Activated CD8-positive, alpha-beta T cell treated with anti-CD3 and anti-CD28 coated beads for 36 hours (primary cell): ENCODE measurements around the gene TMEM263. TPM values are rescaled to one million over a fixed set of nuclear protein-coding genes. Genes with fewer than 3 reads are reported as not detected.
"Not testable (repeated sequence)": the region's sequence is repeated elsewhere in the genome, so short reads cannot be mapped to it uniquely, and the experiment has no call there.

Source experiments
- ATAC-seq: fragments of 200-7000 bp; cut with Tn5 transposase; one replicate; pipeline ENCODE4 v1.10.0; 2021; ENCODE audit warnings: mild to moderate bottlenecking, moderate library complexity
- CTCF ChIA-PET: fragments of 350-600 bp; sonication (Branson Sonifier 250); formaldehyde crosslinking; loops from one replicate; lab custom pipeline; 2021; ENCODE audit warnings: antibody characterized with exemption; lab: Charles Lee
- POLR2A ChIA-PET: fragments of 350-600 bp; sonication (Branson Sonifier 250); formaldehyde crosslinking; loops from one replicate; lab custom pipeline; 2021; ENCODE audit warnings: antibody characterized with exemption; lab: Charles Lee
- DNase-seq: peaks from one replicate; pipeline ENCODE4 v3.0.0-alpha.2; 2020
- H3K27ac Mint-ChIP-seq: one replicate; pipeline ENCODE4 v1.8.0; 2021; ENCODE audit warnings: mild to moderate bottlenecking, mixed read lengths
- H3K27me3 Mint-ChIP-seq: one replicate; pipeline ENCODE4 v1.8.0; 2021; ENCODE audit warnings: mixed read lengths
- H3K36me3 Mint-ChIP-seq: one replicate; pipeline ENCODE4 v1.8.0; 2021; ENCODE audit warnings: low read depth, mixed read lengths
- H3K4me1 Mint-ChIP-seq: one replicate; pipeline ENCODE4 v1.8.0; 2021; ENCODE audit warnings: low read depth, mixed read lengths
- H3K4me3 Mint-ChIP-seq: one replicate; pipeline ENCODE4 v1.8.0; 2021; ENCODE audit warnings: mild to moderate bottlenecking, moderate library complexity, mixed read lengths
- H3K9me3 Mint-ChIP-seq: one replicate; pipeline ENCODE4 v1.8.0; 2021; ENCODE audit warnings: mixed read lengths
- CTCF ChIP-seq: fragments of 200-600 bp; IDR thresholded peaks from one replicate; pipeline ENCODE4 v1.8.0; 2022; ENCODE audit warnings: antibody characterized with exemption, mild to moderate bottlenecking
- intact Hi-C: fragments of 100-400 bp; cut with micrococcal nuclease; formaldehyde crosslinking; loops from one replicate; pipeline ENCODE4 v1.10.0; 2022
- total RNA-seq, 2 experiments: library from RNA; stranded (reverse); gene quantifications; one replicate each; pipeline ENCODE4 v1.2.3, GENCODE V29; 2021

TMEM263 gene
- total RNA-seq, 2 experiments from 2014 or later, result 43.5 to 46.5 TPM

GRCh38 chr12:106986135-106986534 is 30.4 kb downstream of the TMEM263 start:
- peak overlapping the region; percentile 85 for H3K27ac Mint-ChIP-seq
- H3K9me3 Mint-ChIP-seq, result peaks cover 16% of the 10 kb centered on the region
- ChIA-PET POLR2A (interaction anchor here (0.9 to 3.4 kb wide), 3 partner anchors 12 to 31 kb away, joined by 3 to 11 read pairs (median 3); partner anchors contain the start of gene TMEM263), CTCF (interaction anchor here (1.1 to 1.3 kb wide), 2 partner anchors 30 to 119 kb away, joined by 4 read pairs; partner anchors contain the start of gene TMEM263)
- H3K36me3 Mint-ChIP-seq, result peaks cover 24% of the 10 kb centered on the region
- intact Hi-C loops, result loop anchor here (10.0 kb wide), 1 partner anchor 109 kb away; the partner anchor contains the start of gene CRY1
- no peak for DNase-seq
- no peak for ATAC-seq
- no peaks in the 10 kb centered on the region for H3K27me3 Mint-ChIP-seq
- H3K4me1 Mint-ChIP-seq, result peaks cover 39% of the 10 kb centered on the region
- TF ChIP-seq CTCF, result no peak
- H3K4me3 Mint-ChIP-seq, result peak overlapping the region; percentile 90

DNA sequence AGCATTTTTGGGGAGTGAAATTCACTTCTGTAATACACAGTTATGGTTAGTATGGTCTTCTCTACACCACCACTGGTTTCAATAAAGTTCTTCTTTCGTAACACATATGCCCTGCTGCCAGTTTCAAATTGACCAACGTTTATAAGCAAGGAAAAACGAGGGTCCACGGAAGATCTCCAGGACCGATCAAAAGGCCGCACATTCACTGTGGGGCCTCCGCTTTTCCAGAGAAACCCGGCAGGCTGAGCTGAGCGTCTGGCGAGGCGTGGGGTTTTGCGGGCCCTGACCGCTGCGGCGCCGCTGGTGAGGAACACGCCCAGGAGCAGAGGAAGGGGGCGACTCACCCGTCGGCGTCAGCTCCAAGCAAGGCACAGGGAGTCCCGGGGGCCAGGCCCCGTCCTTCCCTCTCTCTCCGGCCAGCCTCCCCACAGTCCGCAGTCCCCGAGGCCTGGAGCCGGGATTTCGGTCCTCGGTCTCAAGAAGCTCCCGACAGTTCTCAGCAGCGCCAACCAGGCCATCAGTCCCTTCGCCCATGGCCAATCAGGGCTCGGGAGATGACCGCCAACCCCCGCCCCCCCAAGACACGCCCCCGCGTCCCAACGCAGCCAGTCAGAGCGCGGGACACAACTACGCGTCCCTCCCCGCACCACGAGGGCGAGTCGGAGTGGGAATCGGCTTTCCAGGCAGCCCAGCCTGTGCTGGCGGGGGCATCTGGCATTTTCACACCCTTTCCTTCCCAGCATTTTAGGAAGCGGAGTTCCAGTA is 31.1 kb downstream of the TMEM263 start, which contains the start of gene MTERF2:
TSS of gene MTERF2 (minus strand) at position 522 of the 765 bp plus-strand sequence. CDS start 8,432 bp downstream, outside the sequence.
- Mint-ChIP-seq H3K27me3 (no peaks in the 10 kb centered on the region), H3K27ac (peak within 1 kb of the TSS; percentile 85), H3K4me1 (peaks cover 38% of the 10 kb centered on the region), H3K9me3 (peaks cover 16% of the 10 kb centered on the region), H3K36me3 (peaks cover 24% of the 10 kb centered on the region), H3K4me3 (peak within 1 kb of the TSS; percentile 90)
- peak; percentile 86 for DNase-seq
- intact Hi-C loops, result loop anchor here (10.0 kb wide), 1 partner anchor 108 kb away; the partner anchor contains the start of gene CRY1
- no peak for TF ChIP-seq CTCF
- ATAC-seq, result peak; percentile 98
- POLR2A ChIA-PET, result interaction anchor here (0.9 to 3.4 kb wide), 3 partner anchors 12 to 31 kb away, joined by 3 to 11 read pairs (median 3); partner anchors contain the start of gene TMEM263
- CTCF ChIA-PET, result interaction anchor here (1.1 to 1.3 kb wide), 2 partner anchors 31 to 118 kb away, joined by 4 read pairs; partner anchors contain the start of gene TMEM263

- Mint-ChIP-seq H3K9me3 (peaks cover 16% of the 10 kb centered on the region), H3K27me3 (no peaks in the 10 kb centered on the region), H3K36me3 (peaks cover 26% of the 10 kb centered on the region), H3K4me3 (peak overlapping the region; percentile 90), H3K27ac (no peak overlapping the region), H3K4me1 (peaks cover 35% of the 10 kb centered on the region)
- CTCF ChIA-PET, result no interaction called here
- no peak for TF ChIP-seq CTCF
- intact Hi-C loops, result loop anchor here (10.0 kb wide), 1 partner anchor 107 kb away; the partner anchor contains the start of gene CRY1
- POLR2A ChIA-PET, result no interaction called here
- DNase-seq, result no peak
- no peak for ATAC-seq
Measured at GRCh38 chr12:106987846-106988245, 32.1 kb downstream of the TMEM263 start.

DNA sequence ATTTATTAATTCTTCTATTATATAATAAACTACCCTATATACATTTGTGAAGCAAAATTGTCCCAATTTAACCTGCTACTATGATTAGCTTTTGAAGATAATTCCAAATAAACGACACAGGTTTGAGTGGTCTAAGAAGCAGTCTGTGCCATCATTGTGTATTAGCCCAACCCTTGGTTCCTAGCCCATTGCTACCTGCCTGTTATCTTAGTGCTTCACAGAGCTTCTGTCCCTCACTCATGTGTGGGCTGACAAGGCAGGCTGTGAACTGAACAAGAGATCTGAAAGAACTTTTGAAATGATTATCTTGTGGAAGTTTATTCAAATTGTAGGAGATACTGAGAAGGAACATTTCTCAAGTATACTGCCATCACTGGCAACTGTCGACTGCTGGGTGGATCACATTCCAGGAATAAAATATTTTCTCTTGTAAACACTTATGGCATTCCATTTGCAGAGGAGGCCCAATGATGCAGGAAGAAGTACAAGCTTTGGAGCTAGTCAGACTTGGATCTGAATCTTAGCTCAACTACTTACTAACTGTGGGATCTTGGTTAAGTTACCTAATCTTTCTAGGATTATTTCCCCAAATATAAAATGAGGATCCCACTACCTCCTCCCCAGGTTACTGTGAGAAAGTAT is 39.0 kb downstream of the TMEM263 start:
- ChIA-PET POLR2A (no interaction called here), CTCF (no interaction called here)
- Mint-ChIP-seq H3K27ac (no peak overlapping the region), H3K9me3 (no peaks in the 10 kb centered on the region), H3K36me3 (peaks cover 24% of the 10 kb centered on the region), H3K4me1 (no peaks in the 10 kb centered on the region), H3K27me3 (no peaks in the 10 kb centered on the region), H3K4me3 (no peak overlapping the region)
- intact Hi-C loops, result no loop called here
- TF ChIP-seq CTCF, result no peak
- ATAC-seq, result no peak
- no peak for DNase-seq

DNA sequence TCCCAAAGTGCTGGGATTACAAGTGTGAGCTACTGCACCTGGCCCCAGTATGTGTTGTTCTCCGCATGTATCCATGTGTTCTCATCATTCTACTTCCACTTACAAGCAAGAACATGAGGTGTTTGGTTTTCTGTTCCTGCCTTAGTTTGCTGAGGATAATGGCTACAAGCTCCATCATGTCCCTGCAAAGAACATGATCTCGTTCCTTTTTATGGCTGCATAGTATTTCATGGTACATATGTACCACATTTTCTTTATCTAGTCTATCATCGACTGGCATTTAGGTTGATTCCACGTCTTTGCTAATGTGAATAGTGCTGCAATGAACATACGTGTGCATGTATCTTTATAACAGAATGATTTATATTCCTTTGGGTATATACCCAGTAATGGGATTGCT is 40.4 kb downstream of the TMEM263 start:
- intact Hi-C loops, DNase-seq, ATAC-seq, H3K4me3 Mint-ChIP-seq, H3K4me1 Mint-ChIP-seq, H3K27me3 Mint-ChIP-seq, H3K9me3 Mint-ChIP-seq, H3K27ac Mint-ChIP-seq, POLR2A ChIA-PET: not testable (repeated sequence)
- peaks cover 28% of the 10 kb centered on the region for H3K36me3 Mint-ChIP-seq
- CTCF ChIA-PET, result interaction anchor here (1.5 kb wide), 1 partner anchor 11 kb away, joined by 4 read pairs; no protein-coding TSS in a partner anchor
